B cell (primary cell): ENCODE measurements around the gene CMTM7. TPM values are rescaled to one million over a fixed set of nuclear protein-coding genes. Genes with fewer than 3 reads are reported as not detected.

Experiments used
- ATAC-seq: fragments of 200-7000 bp; cut with Tn5 transposase; one replicate; pipeline ENCODE4 v1.10.0; 2021; ENCODE audit warnings: low read depth, mild to moderate bottlenecking, moderate number of reproducible peaks, moderate library complexity
- CTCF ChIA-PET: fragments of 350-600 bp; sonication (Branson Sonifier 250); formaldehyde crosslinking; loops from one replicate; lab custom pipeline; 2021; ENCODE audit warnings: antibody characterized with exemption, inconsistent platforms; lab: Charles Lee
- POLR2A ChIA-PET: fragments of 350-600 bp; sonication (Branson Sonifier 250); formaldehyde crosslinking; loops from one replicate; lab custom pipeline; 2021; ENCODE audit warnings: antibody characterized with exemption; lab: Charles Lee
- DNase-seq: peaks from one replicate; pipeline ENCODE4 v3.0.0; 2013
- H2AFZ ChIP-seq: 2 replicates; pipeline ENCODE4 v1.6.1; 2012; ENCODE audit warnings: mild to moderate bottlenecking, low read depth, low read length; ENCODE audit not compliant: insufficient read depth, poor library complexity, severe bottlenecking
- H3K27ac ChIP-seq, 2 donors: 1 replicate in 1 of 2; 2 replicates in 1 of 2; pipeline ENCODE4 v1.5.1; 2012 to 2013; ENCODE audit warnings: low read length in 2 of 2, mild to moderate bottlenecking in 2 of 2, moderate library complexity in 1 of 2
- H3K27me3 ChIP-seq, 4 experiments: fragments of 200-600 bp in 1 of 4; sonication (generic) in 1 of 4; replicated peaks in 1 of 4; 1 replicate in 2 of 4; 2 replicates in 2 of 4; pipeline versions ENCODE4 v1.6.1 to v1.7.0; 2013 to 2016; ENCODE audit warnings: low read length in 3 of 4, mild to moderate bottlenecking in 2 of 4, mixed read lengths in 1 of 4, moderate library complexity in 1 of 4; ENCODE audit not compliant: insufficient read depth in 4 of 4, control insufficient read depth in 3 of 4; ENCODE audit errors: control extremely low read depth in 1 of 4
- H3K36me3 ChIP-seq, 2 experiments: replicated peaks in 1 of 2; 1 replicate in 1 of 2; 2 replicates in 1 of 2; pipeline versions ENCODE4 v1.6.1 to v1.7.1; 2013; ENCODE audit warnings: low read length in 1 of 2; ENCODE audit not compliant: insufficient read depth in 2 of 2, control insufficient read depth in 1 of 2; ENCODE audit errors: control extremely low read depth in 1 of 2, extremely low read depth in 1 of 2
- H3K4me1 ChIP-seq, 2 donors: fragments of 200-600 bp in 1 of 2; sonication (generic) in 1 of 2; 1 replicate in 1 of 2; 2 replicates in 1 of 2; pipeline versions ENCODE4 v1.5.1 to v1.6.1; 2013 to 2017; ENCODE audit warnings: low read length in 2 of 2; ENCODE audit not compliant: control insufficient read depth in 2 of 2, insufficient read depth in 2 of 2
- H3K4me2 ChIP-seq: replicated peaks from 2 replicates; pipeline ENCODE3; 2012; ENCODE audit warnings: mild to moderate bottlenecking, low read depth, low read length; ENCODE audit not compliant: poor library complexity, severe bottlenecking
- H3K4me3 ChIP-seq, 5 experiments: fragments of 200-600 bp in 1 of 5; sonication (generic) in 1 of 5; 1 replicate in 3 of 5; 2 replicates in 2 of 5; pipeline versions ENCODE4 v1.5.1 to v1.7.0; 2011 to 2016; ENCODE audit warnings: low read length in 4 of 5, mild to moderate bottlenecking in 4 of 5, low read depth in 2 of 5, control low read depth in 1 of 5, moderate library complexity in 1 of 5; ENCODE audit not compliant: insufficient read depth in 1 of 5; ENCODE audit errors: control extremely low read depth in 1 of 5, extremely low read depth in 1 of 5
- H3K79me2 ChIP-seq: fragments of 200-600 bp; sonication (generic); one replicate; pipeline ENCODE4 v1.6.0; 2016; ENCODE audit warnings: low read length; ENCODE audit not compliant: control insufficient read depth, insufficient read depth
- H3K9ac ChIP-seq: fragments of 200-600 bp; sonication (generic); 2 replicates; pipeline ENCODE4 v1.6.1; 2017; ENCODE audit warnings: mild to moderate bottlenecking, low read length, moderate library complexity
- H3K9me3 ChIP-seq, 3 donors: one replicate each; pipeline versions ENCODE4 v1.6.1 to v1.7.1; 2013; ENCODE audit warnings: low read length in 2 of 3; ENCODE audit not compliant: control insufficient read depth in 2 of 3, insufficient read depth in 1 of 3; ENCODE audit errors: control extremely low read depth in 1 of 3
- H4K20me1 ChIP-seq: 2 replicates; pipeline ENCODE4 v1.6.0; 2012; ENCODE audit warnings: mild to moderate bottlenecking, low read length; ENCODE audit not compliant: insufficient read depth, control insufficient read depth, poor library complexity, severe bottlenecking
- H3K27ac Mint-ChIP-seq: one replicate; pipeline ENCODE4 v1.8.0; 2021; ENCODE audit warnings: mixed read lengths
- H3K27me3 Mint-ChIP-seq: one replicate; pipeline ENCODE4 v1.8.0; 2021; ENCODE audit warnings: mixed read lengths
- H3K4me1 Mint-ChIP-seq: one replicate; pipeline ENCODE4 v1.8.0; 2021; ENCODE audit warnings: mixed read lengths
- H3K4me3 Mint-ChIP-seq: one replicate; pipeline ENCODE4 v1.8.0; 2021; ENCODE audit warnings: mixed read lengths
- H3K9me3 Mint-ChIP-seq: one replicate; pipeline ENCODE4 v1.8.0; 2022; ENCODE audit warnings: mixed read lengths; ENCODE audit not compliant: insufficient read depth
- CTCF ChIP-seq: fragments of 200-600 bp; IDR thresholded peaks from one replicate; pipeline ENCODE4 v1.8.0; 2022; ENCODE audit warnings: antibody characterized with exemption, mild to moderate bottlenecking
- EZH2 ChIP-seq: IDR thresholded peaks from 2 replicates; pipeline ENCODE4 v1.6.1; 2012; ENCODE audit warnings: borderline replicate concordance, low read depth, mild to moderate bottlenecking, moderate library complexity, low read length; ENCODE audit not compliant: insufficient read depth, poor library complexity, severe bottlenecking
- WGBS: methylation state at CpG from one replicate; pipeline ENCODE4 v1.1.5; 2013; ENCODE audit warnings: missing lambda C conversion rate; ENCODE audit not compliant: insufficient coverage; 5-methylcytosine and 5-hydroxymethylcytosine counted together
- intact Hi-C: fragments of 100-400 bp; cut with micrococcal nuclease; formaldehyde crosslinking; loops from one replicate; pipeline ENCODE4 v1.10.0; 2022
- polyA plus RNA-seq: library from polyadenylated mRNA; depleted of rRNA; stranded (reverse); fragments of >200 nt; gene quantifications from 2 replicates; pipeline ENCODE4 v1.2.3, GENCODE V29; 2012
- total RNA-seq, 2 donors: library from RNA; stranded (reverse); fragments of 120-200 nt in 1 of 2; gene quantifications; 1 replicate in 1 of 2; 2 replicates in 1 of 2; pipeline versions ENCODE4 v1.2.3 to v1.2.4, GENCODE V29; 2013 to 2022

Gene CMTM7
- total and polyA plus RNA-seq, 2 donors (not counting 1 experiment from before 2014, with no cell fraction given), result 71.5 to 76.1 TPM

GRCh38 chr3:32352563-32352962 is 39.1 kb upstream of the CMTM7 start:
- ChIA-PET POLR2A (no interaction called here), CTCF (no interaction called here)
- Histone ChIP-seq H3K36me3 (no peaks in the 10 kb centered on the region), H3K79me2 (no peaks in the 10 kb centered on the region), H3K4me1 (no peaks in the 10 kb centered on the region), H3K9ac (no peak overlapping the region), H3K27ac (no peak overlapping the region), H3K4me2 (no peak overlapping the region), H3K4me3 (no peak overlapping the region), H3K9me3 (no peaks in the 10 kb centered on the region), H4K20me1 (no peaks in the 10 kb centered on the region), H3K27me3 (no peaks in the 10 kb centered on the region), H2AFZ (no peak overlapping the region)
- Mint-ChIP-seq H3K27me3 (peaks cover 7% of the 10 kb centered on the region), H3K4me1 (peaks cover 3% of the 10 kb centered on the region), H3K9me3 (no peaks in the 10 kb centered on the region), H3K27ac (no peak overlapping the region), H3K4me3 (no peak overlapping the region)
- intact Hi-C loops, result no loop called here
- DNase-seq (no peak), ATAC-seq (no peak)
- TF ChIP-seq CTCF, result no peak
- TF ChIP-seq EZH2, result no peak

GRCh38 chr3:32353351-32353750 is 38.3 kb upstream of the CMTM7 start:
- no peak overlapping the region for H3K27ac ChIP-seq
- no peaks in the 10 kb centered on the region for H3K4me1 Mint-ChIP-seq

More at GRCh38 chr3:32353351-32353750, 38.3 kb upstream of the CMTM7 start:
- TF ChIP-seq EZH2, result no peak
- TF ChIP-seq CTCF, result no peak
- H3K9me3 ChIP-seq, result no peaks in the 10 kb centered on the region
- intact Hi-C loops, result no loop called here
- 100% methylated on average over 1 of the region's 2 CpGs for WGBS
- DNase-seq (no peak), ATAC-seq (no peak)
- no peaks in the 10 kb centered on the region for H3K36me3 ChIP-seq
- H3K9ac ChIP-seq, result no peak overlapping the region
- H3K79me2 ChIP-seq, result no peaks in the 10 kb centered on the region
- no peak overlapping the region for H3K4me3 Mint-ChIP-seq
- no peak overlapping the region for H3K4me3 ChIP-seq
- H3K27me3 Mint-ChIP-seq, result peaks cover 7% of the 10 kb centered on the region
- no peak overlapping the region for H3K27ac Mint-ChIP-seq
- H2AFZ ChIP-seq, result no peak overlapping the region
- ChIA-PET CTCF (interaction anchor here (0.8 to 1.4 kb wide), 2 partner anchors 22 to 114 kb away, joined by 3 read pairs; no protein-coding TSS in a partner anchor), POLR2A (no interaction called here)
- H3K9me3 Mint-ChIP-seq, result no peaks in the 10 kb centered on the region
- no peaks in the 10 kb centered on the region for H4K20me1 ChIP-seq
- H3K27me3 ChIP-seq, result no peaks in the 10 kb centered on the region
- H3K4me1 ChIP-seq, result no peaks in the 10 kb centered on the region
- no peak overlapping the region for H3K4me2 ChIP-seq
